Mesenchymal stem cell (in vitro differentiated cells and primary cell): ENCODE results near the gene FAIM2.

ENCODE experiments used
- DNase-seq: peaks from one replicate; pipeline ENCODE4 v3.0.0-alpha.2; 2013
- H2AFZ ChIP-seq: one replicate; pipeline ENCODE4 v1.6.1; 2013; ENCODE audit warnings: low read depth, mild to moderate bottlenecking, control low read depth, inconsistent platforms, low read length, moderate library complexity
- H2AK5ac ChIP-seq: 2 replicates; pipeline ENCODE4 v1.6.1; 2013; ENCODE audit warnings: low read length, moderate library complexity, mild to moderate bottlenecking, inconsistent platforms; ENCODE audit not compliant: severe bottlenecking
- H2BK120ac ChIP-seq: one replicate; pipeline ENCODE4 v1.6.1; 2013; ENCODE audit warnings: low read depth, mild to moderate bottlenecking, inconsistent platforms, low read length, moderate library complexity
- H2BK12ac ChIP-seq, 2 experiments: one replicate each; pipeline ENCODE4 v1.6.1; 2013; ENCODE audit warnings: inconsistent platforms in 2 of 2, low read length in 2 of 2, mild to moderate bottlenecking in 2 of 2, moderate library complexity in 2 of 2, control low read depth in 1 of 2
- H2BK15ac ChIP-seq: one replicate; pipeline ENCODE4 v1.6.1; 2013; ENCODE audit warnings: mild to moderate bottlenecking, low read depth, inconsistent platforms; ENCODE audit not compliant: poor library complexity, severe bottlenecking
- H2BK5ac ChIP-seq: 2 replicates; pipeline ENCODE4 v1.6.1; 2013; ENCODE audit warnings: low read depth, mild to moderate bottlenecking, low read length, control low read depth, inconsistent platforms; ENCODE audit not compliant: poor library complexity, severe bottlenecking
- H3K14ac ChIP-seq, 2 experiments: one replicate each; pipeline ENCODE4 v1.6.1; 2013; ENCODE audit warnings: inconsistent platforms in 2 of 2, low read length in 2 of 2, control low read depth in 1 of 2, mild to moderate bottlenecking in 1 of 2, moderate library complexity in 1 of 2
- H3K18ac ChIP-seq, 2 experiments: one replicate each; pipeline ENCODE4 v1.6.1; 2013; ENCODE audit warnings: inconsistent platforms in 2 of 2, low read length in 2 of 2, control low read depth in 1 of 2, low read depth in 1 of 2, mild to moderate bottlenecking in 1 of 2
- H3K23ac ChIP-seq, 2 experiments: one replicate each; pipeline ENCODE4 v1.6.1; 2013; ENCODE audit warnings: inconsistent platforms in 2 of 2, low read length in 2 of 2, mild to moderate bottlenecking in 2 of 2, moderate library complexity in 2 of 2, control low read depth in 1 of 2
- H3K27ac ChIP-seq: 2 replicates; pipeline ENCODE4 v1.5.1; 2013; ENCODE audit warnings: mild to moderate bottlenecking, moderate library complexity, low read length, control low read depth, inconsistent platforms; ENCODE audit not compliant: poor library complexity, severe bottlenecking
- H3K27me3 ChIP-seq, 2 experiments: 2 replicates each; pipeline versions ENCODE4 v1.6.1 to v1.7.0; 2013; ENCODE audit warnings: low read length in 2 of 2, mild to moderate bottlenecking in 2 of 2, moderate library complexity in 2 of 2, control low read depth in 1 of 2, inconsistent platforms in 1 of 2; ENCODE audit not compliant: control insufficient read depth in 1 of 2, insufficient read depth in 1 of 2
- H3K36me3 ChIP-seq, 2 experiments: 2 replicates each; pipeline versions ENCODE4 v1.6.1 to v1.7.0; 2013; ENCODE audit warnings: low read length in 2 of 2, control low read depth in 1 of 2, inconsistent platforms in 1 of 2, low read depth in 1 of 2, mild to moderate bottlenecking in 1 of 2; ENCODE audit not compliant: insufficient read depth in 2 of 2, control insufficient read depth in 1 of 2
- H3K4ac ChIP-seq, 2 experiments: one replicate each; pipeline ENCODE4 v1.6.1; 2013; ENCODE audit warnings: inconsistent platforms in 2 of 2, low read length in 2 of 2, mild to moderate bottlenecking in 2 of 2, moderate library complexity in 2 of 2, control low read depth in 1 of 2, low read depth in 1 of 2
- H3K4me1 ChIP-seq: 2 replicates; pipeline ENCODE4 v1.6.1; 2013; ENCODE audit warnings: low read depth, low read length, control low read depth; ENCODE audit not compliant: control insufficient read depth, insufficient read depth
- H3K4me2 ChIP-seq: 2 replicates; pipeline ENCODE4 v1.6.1; 2013; ENCODE audit warnings: low read length, mild to moderate bottlenecking, inconsistent platforms; ENCODE audit not compliant: poor library complexity, severe bottlenecking
- H3K4me3 ChIP-seq, 2 experiments: 2 replicates each; pipeline versions ENCODE4 v1.5.1 to v1.7.0; 2013; ENCODE audit warnings: low read length in 2 of 2, mild to moderate bottlenecking in 2 of 2, control low read depth in 1 of 2, low read depth in 1 of 2; ENCODE audit not compliant: insufficient read depth in 1 of 2
- H3K79me1 ChIP-seq: replicated peaks from 2 replicates; pipeline ENCODE4 v1.6.1; 2013; ENCODE audit warnings: mild to moderate bottlenecking, control low read depth, low read length, inconsistent platforms; ENCODE audit not compliant: poor library complexity, severe bottlenecking
- H3K9ac ChIP-seq: 2 replicates; pipeline ENCODE4 v1.7.0; 2013; ENCODE audit warnings: mild to moderate bottlenecking, low read length, moderate library complexity
- H3K9me3 ChIP-seq: 2 replicates; pipeline ENCODE4 v1.7.0; 2013; ENCODE audit warnings: mild to moderate bottlenecking, low read length; ENCODE audit not compliant: control insufficient read depth
- H4K8ac ChIP-seq: one replicate; pipeline ENCODE4 v1.6.1; 2013; ENCODE audit warnings: inconsistent platforms, mild to moderate bottlenecking, low read length, moderate library complexity
- H4K91ac ChIP-seq: one replicate; pipeline ENCODE4 v1.6.1; 2013; ENCODE audit warnings: mild to moderate bottlenecking, low read length, inconsistent platforms
- WGBS: methylation state at CpG from one replicate; pipeline ENCODE4 v1.1.7; 2013; ENCODE audit warnings: mixed read lengths; 5-methylcytosine and 5-hydroxymethylcytosine counted together

Gene FAIM2

GRCh38 chr12:49901986-49902385 lies 1.7 kb downstream of the FAIM2 start:
- Histone ChIP-seq H2BK15ac (peak overlapping the region; percentile 3), H2BK5ac (no peak overlapping the region), H3K36me3 (peaks cover 0 to 4% of the 10 kb centered on the region in 2 experiments), H2AFZ (no peak overlapping the region), H3K23ac (no peak overlapping the region), H3K27ac (no peak overlapping the region), H2AK5ac (no peak overlapping the region), H3K4me1 (peaks cover 9% of the 10 kb centered on the region), H3K4me3 (no peak overlapping the region), H3K14ac (no peak overlapping the region), H4K91ac (no peak overlapping the region), H3K27me3 (peaks cover 8 to 79% of the 10 kb centered on the region in 2 experiments), H2BK12ac (no peak overlapping the region), H3K4ac (no peak overlapping the region), H3K4me2 (no peak overlapping the region), H3K9me3 (no peaks in the 10 kb centered on the region), H2BK120ac (no peak overlapping the region), H3K9ac (no peak overlapping the region), H4K8ac (no peak overlapping the region), H3K18ac (no peak overlapping the region), H3K79me1 (no peaks in the 10 kb centered on the region)
- WGBS, result 95% methylated on average over 5 of the region's 5 CpGs
- no peak for DNase-seq

GRCh38 chr12:49901026-49901425 lies 2.7 kb downstream of the FAIM2 start:
- Histone ChIP-seq H2BK5ac (no peak overlapping the region), H3K4ac (no peak overlapping the region), H3K79me1 (no peaks in the 10 kb centered on the region), H3K4me1 (peaks cover 9% of the 10 kb centered on the region), H3K4me3 (no peak overlapping the region), H3K14ac (no peak overlapping the region), H2BK15ac (no peak overlapping the region), H3K18ac (no peak overlapping the region), H2AFZ (no peak overlapping the region), H4K91ac (no peak overlapping the region), H2BK120ac (no peak overlapping the region), H3K36me3 (peaks cover 0 to 4% of the 10 kb centered on the region in 2 experiments), H3K9me3 (no peaks in the 10 kb centered on the region), H3K23ac (no peak overlapping the region), H3K27me3 (peaks cover 8 to 87% of the 10 kb centered on the region in 2 experiments), H2BK12ac (no peak overlapping the region), H3K27ac (no peak overlapping the region), H4K8ac (no peak overlapping the region), H3K9ac (no peak overlapping the region), H2AK5ac (no peak overlapping the region), H3K4me2 (no peak overlapping the region)
- WGBS, result 75% methylated on average over 4 of the region's 4 CpGs
- no peak for DNase-seq

- Histone ChIP-seq H3K18ac (no peak overlapping the region), H3K23ac (no peak overlapping the region), H2BK120ac (no peak overlapping the region), H2BK5ac (no peak overlapping the region), H4K8ac (no peak overlapping the region), H3K36me3 (peaks cover 0 to 4% of the 10 kb centered on the region in 2 experiments), H3K9ac (no peak overlapping the region), H3K4ac (no peak overlapping the region), H3K27ac (no peak overlapping the region), H2BK15ac (no peak overlapping the region), H3K9me3 (no peaks in the 10 kb centered on the region), H3K14ac (no peak overlapping the region), H3K4me2 (no peak overlapping the region), H3K27me3 (peaks cover 8 to 86% of the 10 kb centered on the region in 2 experiments), H2AFZ (no peak overlapping the region), H3K79me1 (no peaks in the 10 kb centered on the region), H3K4me3 (no peak overlapping the region), H2AK5ac (no peak overlapping the region), H2BK12ac (no peak overlapping the region), H4K91ac (no peak overlapping the region), H3K4me1 (peaks cover 11% of the 10 kb centered on the region)
- DNase-seq, result no peak
- 85% methylated on average over 4 of the region's 6 CpGs for WGBS
These were observed 3.3 kb downstream of the FAIM2 start for GRCh38 chr12:49900371-49900770.

GRCh38 chr12:49899921-49900320 lies 3.8 kb downstream of the FAIM2 start:
- Histone ChIP-seq H3K14ac (no peak overlapping the region), H2BK15ac (peak overlapping the region; percentile 15), H3K27ac (no peak overlapping the region), H3K36me3 (peaks cover 0 to 4% of the 10 kb centered on the region in 2 experiments), H3K4ac (no peak overlapping the region), H2AFZ (no peak overlapping the region), H2AK5ac (no peak overlapping the region), H2BK120ac (no peak overlapping the region), H3K4me2 (no peak overlapping the region), H3K9ac (no peak overlapping the region), H3K27me3 (peaks cover 8 to 85% of the 10 kb centered on the region in 2 experiments), H2BK12ac (no peak overlapping the region), H3K79me1 (no peaks in the 10 kb centered on the region), H2BK5ac (no peak overlapping the region), H3K23ac (no peak overlapping the region), H4K8ac (no peak overlapping the region), H3K4me3 (no peak overlapping the region), H4K91ac (no peak overlapping the region), H3K18ac (no peak overlapping the region), H3K4me1 (peaks cover 11% of the 10 kb centered on the region), H3K9me3 (no peaks in the 10 kb centered on the region)
- DNase-seq, result no peak
- WGBS, result 97% methylated on average over 6 of the region's 7 CpGs
